C4-2B (cell line): Measurements from ENCODE around the gene ITGAD.

ENCODE experiments used
- H3K27ac ChIP-seq: fragments of 450-650 bp; 2 replicates; pipeline ENCODE4 v1.5.1; 2017
- CTCF ChIP-seq: fragments of 450-650 bp; conservative IDR thresholded peaks from 2 replicates; pipeline ENCODE4 v1.5.1; 2017; ENCODE audit warnings: mild to moderate bottlenecking
- ZFX ChIP-seq: fragments of 450-650 bp; IDR thresholded peaks from 2 replicates; pipeline ENCODE4 v1.6.1; 2017

Gene ITGAD

GRCh38 chr16:31352376-31353115 lies 40.6 kb upstream of the ITGAD start:
- H3K27ac ChIP-seq: no peak overlapping the region
- TF ChIP-seq CTCF (no peak), ZFX (no peak)

GRCh38 chr16:31354394-31355291 lies 38.5 kb upstream of the ITGAD start, which contains the start of gene ITGAX:
TSS of gene ITGAX (plus strand) at chr16:31355176. CDS start at chr16:31355255, 79 bp downstream.
- TF ChIP-seq CTCF: no peak
- no peak for TF ChIP-seq ZFX
- H3K27ac ChIP-seq: no peak within 1 kb of the TSS

GRCh38 chr16:31355431-31356100 lies 37.6 kb upstream of the ITGAD start:
- H3K27ac ChIP-seq: no peak overlapping the region
- TF ChIP-seq ZFX (no peak), CTCF (no peak)

GRCh38 chr16:31356566-31357323 lies 36.4 kb upstream of the ITGAD start:
- no peak overlapping the region for H3K27ac ChIP-seq
- no peak for TF ChIP-seq ZFX
- TF ChIP-seq CTCF: no peak

- H3K27ac ChIP-seq: no peak overlapping the region
- TF ChIP-seq CTCF: no peak
- no peak for TF ChIP-seq ZFX
Measured at GRCh38 chr16:31357324-31358109, 35.6 kb upstream of the ITGAD start.

- no peak overlapping the region for H3K27ac ChIP-seq
- TF ChIP-seq ZFX (no peak), CTCF (no peak)
Measured at GRCh38 chr16:31360251-31360650, 32.9 kb upstream of the ITGAD start.
